ENCODE measurements around the gene ITPR1.

Gene ITPR1

DNA sequence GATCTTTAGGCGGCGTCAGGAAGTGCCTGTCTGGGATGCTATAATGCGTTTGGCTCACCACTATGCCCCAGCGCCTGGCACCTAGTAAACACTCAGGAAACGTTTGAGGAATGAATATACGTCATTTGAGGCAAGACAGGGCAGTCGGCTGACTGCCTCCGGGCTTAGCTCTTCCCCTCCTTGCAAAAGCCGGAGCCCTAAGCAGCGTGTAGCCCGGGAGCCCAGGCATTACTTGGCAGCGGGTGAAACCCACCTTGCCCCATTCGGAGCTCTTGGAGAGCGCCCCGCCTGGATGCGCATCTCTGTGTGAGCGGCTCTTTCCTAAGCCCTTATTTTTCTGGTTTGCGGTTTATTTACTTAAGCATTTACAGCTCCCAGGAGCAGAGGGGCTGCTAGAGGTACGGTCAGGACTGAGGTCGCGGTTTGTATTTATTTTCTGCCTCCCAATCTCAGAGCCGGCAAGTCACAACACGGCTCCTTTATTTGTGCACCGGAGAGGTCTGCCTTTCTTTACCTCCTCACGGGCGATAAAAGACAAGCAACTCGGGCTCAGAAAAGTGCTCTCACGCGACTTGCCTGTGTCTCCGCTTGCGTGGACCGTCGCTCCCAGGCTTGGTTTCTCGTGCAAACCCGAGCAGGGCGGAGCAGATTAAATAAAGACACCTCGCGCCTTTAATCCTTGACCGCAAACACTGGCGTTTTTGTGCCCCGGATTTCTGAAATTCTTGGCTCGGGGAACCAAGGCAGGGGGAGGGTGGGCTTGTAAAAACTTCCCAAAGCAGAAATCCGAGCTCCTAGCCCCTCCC lies 737 bp upstream of the ITPR1 start:
- peak; percentile 40 for DNase-seq

DNA sequence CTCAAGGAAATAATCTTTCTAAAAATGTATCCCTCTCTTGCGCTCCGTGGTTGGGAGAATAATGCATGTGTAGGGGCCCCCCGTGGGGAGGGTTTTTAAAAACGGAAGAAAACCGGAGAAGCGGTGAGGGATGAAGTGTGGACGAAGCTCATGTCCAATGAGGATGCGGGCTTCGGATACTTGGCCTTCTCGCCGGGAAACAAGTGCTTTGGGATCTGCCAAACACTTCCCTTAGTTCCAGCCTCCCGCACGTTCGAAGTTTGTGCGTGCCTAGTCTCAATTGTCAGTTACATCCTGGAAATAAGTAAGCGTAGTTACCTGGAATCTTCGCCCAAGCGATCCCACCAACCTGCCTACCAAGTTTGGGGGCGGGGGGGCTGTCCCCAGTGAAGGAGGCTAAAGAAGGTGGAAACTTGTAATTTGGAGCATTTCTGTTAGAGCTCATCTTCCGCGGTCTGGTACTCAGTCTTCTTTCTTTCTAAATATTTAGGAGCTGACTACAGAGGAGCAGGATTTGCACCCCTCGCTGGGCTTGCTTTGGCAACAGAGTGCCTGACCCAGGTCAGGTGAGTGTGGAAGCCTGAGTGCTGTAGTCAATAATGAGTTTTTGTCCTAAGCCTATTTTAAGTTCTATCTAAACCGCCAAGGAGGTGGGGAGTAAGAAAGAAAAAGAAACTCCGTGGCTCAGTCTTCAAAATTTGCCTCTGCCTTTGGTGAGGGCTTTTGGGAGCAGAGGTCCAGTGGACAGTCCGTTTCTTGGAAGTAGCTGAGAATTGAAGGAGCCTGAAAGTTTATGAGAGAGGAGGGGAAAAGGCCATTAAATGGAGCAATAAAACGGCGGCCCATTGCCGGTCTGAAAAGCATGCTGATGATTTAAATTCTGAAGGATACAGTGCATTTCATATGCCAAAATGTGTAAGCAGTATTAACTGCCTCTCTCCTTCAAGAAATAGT lies 1.1 kb downstream of the ITPR1 start:
- DNase-seq: no peak

DNA sequence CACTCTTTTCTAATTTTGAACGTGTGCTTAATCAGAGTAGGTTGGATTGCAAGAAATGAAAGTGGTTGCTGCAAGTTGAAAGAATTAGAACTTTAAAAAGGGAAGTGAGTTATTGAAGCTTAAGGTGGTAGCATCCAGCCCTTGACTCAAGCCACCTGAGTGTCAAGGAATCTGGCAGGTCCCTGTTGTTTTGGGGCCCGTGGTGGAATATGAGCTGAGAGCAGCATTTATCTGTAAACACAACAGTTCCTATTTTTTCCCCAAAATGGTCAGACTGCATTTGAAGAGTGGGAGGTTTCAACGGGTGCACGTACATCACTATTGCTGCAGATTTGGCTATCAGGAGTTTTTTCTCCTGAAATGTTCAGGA lies 1.7 kb downstream of the ITPR1 start:
- no peak for DNase-seq

DNA sequence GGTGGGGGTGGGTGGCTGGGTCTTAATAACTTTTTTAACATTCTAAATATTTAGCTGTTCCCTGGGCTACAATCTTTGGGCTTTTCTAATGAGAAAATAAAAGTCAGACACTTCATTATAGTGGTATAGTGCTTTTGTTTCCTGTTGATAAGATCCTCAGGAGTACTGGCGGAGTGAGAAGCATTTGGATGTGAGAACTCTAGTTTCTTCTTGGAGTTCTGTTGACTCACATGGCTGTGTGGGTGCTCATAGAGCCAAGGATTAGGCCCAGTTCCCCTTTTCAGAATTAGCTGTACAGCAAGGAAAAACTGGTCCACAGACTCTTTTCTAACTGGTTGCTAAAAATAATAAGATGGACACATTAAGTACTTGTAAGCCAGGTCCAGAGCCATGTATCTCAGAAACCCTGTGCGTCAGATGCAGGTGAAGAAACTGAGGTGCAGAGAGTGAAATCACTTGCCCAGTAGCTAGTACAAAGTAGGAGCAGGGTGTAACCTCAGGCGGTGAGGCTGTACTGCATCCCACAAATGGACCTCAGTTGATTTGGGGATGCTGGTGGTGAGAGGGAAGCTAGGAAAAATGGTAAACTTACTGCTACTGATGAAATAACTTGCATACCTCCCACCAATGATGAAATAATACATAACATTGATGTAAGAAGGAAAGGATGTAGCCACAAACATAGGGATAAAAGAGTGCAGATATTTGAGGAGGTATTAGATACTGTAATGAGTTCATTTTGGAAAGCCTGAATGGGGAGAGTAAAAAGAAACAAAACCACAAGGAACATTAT lies 2.3 kb downstream of the ITPR1 start:
- no peak for DNase-seq

DNA sequence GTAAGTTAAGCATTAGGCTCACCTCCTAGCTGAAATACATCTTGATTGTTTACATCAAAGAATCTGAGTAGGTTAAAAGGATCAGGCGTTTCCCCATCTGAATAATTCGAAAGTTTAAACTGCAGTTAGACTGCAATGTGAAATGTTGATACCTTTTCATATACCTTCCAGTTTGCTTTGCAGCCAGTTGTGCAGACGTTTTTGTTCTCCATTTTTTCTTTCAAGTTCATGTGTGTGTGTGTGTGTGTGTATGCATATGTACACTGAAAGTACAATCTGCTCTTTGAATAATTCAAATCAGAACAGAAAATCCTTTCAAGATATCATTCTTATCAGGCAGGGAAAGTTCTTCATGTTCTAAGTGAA lies 2.9 kb downstream of the ITPR1 start:
- no peak for DNase-seq

DNA sequence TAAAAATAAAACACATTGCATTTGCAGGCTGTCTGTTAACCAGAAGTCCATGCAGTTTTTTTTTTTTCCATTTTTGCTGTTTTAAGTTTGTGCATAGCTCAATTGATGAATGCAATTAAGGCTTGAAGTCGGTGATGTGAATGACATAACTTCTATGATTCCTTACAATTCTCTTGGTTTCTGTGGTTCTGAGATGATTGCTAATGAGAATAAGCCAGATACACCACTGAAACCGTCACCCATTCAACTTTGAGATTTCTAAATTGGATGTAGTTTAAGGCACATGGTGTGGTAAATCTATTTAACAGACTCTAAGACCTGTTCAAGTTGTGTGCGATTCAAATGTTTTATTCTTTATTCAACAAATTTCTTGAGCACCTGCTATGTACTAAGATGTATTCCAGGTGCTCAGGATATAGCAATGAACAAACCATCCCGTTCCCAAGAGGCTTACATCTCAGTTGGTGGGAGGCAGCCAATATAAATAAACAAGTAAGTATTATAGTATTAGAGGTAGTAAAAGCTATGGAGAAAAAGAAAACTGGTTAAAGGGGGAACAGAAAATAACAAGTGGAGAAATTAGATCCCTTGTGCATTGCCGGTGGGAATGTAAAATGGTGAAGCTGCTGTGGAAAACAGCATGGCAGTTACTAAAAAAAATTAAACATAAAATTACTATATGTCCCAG lies 4.0 kb downstream of the ITPR1 start:
- no peak for DNase-seq

DNA sequence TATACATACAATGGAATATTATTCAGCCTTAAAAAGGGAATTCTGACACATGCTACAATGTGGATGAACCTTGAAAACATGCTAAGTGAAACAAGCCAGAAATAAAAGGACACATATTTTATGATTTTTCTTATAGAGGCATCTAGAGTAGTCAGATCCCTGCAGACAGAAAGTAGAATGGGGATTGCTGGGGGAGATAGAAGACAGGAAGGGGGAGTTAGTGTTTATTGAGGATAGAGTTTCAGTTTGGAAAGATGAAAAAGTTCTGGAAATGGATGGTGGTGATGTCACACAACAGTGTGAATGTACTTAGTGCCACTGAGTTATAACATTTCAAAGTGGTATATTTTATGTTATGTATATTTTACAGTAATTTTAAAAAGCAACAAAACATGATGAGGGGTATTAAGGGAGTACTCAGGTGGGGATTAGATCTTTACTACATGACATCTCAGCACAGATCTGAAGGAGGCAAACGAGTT lies 4.7 kb downstream of the ITPR1 start:
- no peak for DNase-seq

DNA sequence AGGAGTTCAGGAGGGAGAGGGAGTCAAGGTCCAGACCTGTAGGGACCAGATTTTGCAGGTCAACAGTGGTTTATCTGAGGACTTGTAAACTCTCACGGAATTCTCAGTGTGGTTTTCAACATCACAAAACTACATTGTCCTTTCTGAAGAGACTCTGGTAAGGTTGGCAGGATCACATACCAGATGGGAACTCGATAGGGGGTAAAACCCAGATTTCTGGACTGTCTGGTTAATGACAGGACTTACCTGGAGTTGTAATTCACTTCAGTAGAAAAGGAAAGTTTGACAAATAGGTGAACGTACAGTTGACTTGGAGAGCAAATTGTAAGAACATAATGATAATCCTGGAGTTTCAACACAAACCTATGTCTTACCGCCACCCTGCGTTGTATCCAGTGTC lies 5.3 kb downstream of the ITPR1 start:
- DNase-seq: no peak

DNA sequence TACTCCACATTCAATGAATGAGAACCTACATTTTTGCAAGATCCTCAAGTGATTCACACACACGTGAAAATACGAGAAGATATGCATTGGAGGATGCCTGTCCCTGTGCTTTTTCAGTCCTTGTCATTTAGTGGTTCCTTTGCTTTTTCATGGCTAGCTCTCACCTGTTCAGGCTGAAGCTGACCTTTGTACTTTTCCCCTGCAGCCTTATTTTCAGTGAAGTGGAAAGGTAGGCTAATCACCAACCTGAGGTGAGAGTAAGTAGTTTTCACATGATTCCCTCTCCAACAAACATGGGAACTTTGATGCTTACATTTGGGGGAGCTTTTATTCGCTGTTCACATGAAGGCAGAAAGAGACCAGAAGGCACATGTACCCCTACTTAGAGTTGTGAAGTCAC lies 8.3 kb downstream of the ITPR1 start:
- DNase-seq: no peak

DNA sequence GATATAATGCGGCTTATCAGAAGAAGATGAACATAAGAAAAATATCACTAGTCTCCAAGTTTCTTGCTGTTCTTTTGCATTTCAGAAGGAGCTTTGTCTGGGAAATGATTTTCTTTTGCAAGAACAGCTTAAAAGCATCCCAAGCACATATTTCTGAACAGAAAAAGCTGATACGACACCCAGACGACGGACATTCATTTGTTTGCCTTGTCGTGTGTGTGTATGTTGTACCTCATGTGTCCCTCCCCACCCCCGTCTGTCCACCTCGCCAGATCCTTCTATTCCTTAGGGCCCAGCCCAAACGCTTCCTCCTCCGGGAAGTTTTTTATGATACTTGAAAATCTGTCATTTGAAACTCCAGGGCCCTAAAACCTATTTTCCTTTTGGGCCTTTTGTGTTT lies 8.8 kb downstream of the ITPR1 start:
- DNase-seq: no peak

DNA sequence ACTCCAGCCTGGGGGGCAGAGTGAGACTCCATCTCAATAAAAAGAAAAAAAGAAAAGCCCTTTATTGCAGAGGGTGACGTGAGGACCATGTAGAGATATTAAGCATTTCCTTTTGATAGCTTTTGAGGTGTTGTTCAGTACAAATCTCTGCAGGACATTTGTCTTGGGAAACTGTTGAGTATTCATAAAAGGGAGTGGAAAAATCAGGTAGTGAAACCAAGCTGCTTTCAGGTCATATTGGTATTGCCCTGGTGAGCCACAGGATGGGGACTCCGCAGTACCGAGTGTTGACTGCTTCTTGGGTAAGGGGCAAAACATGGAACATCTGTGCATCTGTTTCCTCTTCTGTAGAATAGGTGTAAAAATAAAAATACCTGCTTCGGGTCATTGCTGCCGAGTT lies 9.9 kb downstream of the ITPR1 start:
- DNase-seq: no peak

DNA sequence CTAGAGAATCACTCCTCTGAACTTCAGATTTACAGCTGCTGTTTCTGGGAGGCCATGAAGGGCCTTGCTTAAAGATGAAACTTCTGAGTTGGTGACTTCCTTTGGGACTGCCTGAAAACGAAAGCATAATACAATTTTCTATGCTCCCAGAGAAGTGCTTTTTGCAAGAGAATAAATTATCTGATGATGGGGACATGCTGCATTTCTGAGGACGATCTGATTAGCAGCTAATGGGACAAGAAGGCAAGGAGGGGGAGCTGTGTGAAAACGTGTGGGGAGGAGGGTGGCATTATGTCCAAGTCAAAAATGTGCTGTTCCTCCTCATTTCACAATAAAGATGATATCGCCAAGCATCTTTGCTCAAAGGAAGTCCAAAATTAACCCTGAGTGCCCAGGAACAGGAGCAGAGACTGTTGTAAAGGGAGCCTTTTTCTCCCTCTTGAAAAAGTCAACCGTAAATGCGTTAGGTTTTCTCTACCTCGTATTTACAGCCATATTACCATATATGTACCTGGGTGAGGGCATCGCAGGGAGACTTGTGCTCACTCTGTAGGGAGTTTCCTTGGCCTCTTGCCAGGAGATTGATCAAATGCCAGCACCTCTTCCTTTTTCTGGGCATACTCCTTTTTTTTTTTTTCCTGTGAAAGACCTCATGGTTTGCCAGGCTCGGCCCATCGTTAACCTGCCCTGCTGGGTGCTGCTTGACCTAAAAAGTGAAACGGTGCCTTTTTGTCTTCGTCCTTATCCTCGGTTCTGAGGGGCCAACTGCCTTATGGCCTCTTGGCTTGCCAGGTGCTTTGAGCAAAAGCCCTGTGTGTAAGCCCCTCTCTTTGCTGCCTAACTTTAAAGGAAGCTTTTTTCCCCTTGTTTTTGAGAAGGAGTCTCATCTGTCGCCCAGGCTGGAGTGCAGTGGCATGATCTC lies 11.5 kb downstream of the ITPR1 start:
- DNase-seq: peak; percentile 23

DNA sequence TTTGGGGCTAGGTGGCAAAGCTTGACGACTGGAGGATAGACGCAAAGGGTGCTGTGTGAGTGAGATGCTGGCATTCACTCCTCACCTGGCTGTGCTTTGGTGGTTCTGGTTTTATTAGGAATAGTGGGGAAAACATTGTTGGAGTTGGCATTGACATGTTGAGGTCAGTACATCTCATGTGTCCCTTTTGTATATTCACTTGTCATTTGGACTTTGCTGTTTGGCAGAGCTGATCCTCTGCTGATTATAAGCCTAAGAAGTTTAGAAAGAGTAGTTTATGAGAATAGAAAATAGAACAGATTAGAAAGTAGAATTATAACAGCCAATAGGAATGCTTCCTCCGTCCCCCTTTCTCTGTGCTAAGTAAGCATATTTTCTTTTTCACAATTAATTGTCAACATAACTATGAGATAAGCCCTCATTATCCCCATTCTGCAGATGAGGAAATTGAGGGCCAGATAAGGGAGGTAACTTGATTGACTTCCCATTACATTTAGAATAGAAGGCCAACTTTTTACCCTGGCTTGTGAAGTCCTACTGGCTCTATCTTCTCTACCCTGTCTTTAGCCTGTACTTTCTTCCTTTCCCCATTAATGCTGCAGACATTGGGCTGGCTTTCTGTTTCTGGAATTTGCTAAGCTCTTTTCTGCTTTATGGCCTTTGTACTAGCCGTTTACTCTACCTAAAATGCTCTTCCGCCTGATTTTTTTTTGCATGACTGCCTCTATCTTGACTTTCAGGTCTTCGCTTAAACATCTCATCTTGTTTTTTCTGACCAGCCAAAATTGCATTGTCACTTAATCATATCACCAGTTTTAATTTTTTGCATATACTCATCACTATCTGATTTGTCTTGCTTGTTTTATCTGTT lies 12.8 kb downstream of the ITPR1 start:
- DNase-seq: no peak

DNA sequence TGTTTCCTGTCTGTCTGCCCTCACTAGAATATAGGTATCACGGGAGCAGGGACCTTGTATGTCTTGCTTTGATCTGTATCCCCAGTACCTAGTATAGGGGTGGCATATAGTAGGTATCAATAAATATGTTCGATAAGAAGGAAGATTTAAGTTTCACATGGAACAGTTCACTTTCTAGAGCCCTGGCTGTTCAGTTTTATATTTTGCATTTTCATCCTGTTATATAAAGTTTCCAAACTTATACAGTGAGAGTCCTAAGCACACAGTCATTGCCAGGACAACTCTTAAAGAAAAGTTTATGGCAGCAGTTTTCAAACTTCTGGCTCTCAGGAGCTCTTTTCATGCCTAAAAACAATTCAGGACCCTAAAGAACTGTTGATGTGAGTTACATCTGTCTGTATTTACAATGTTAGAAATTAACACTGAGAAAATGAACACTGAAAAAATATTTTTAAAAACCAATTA lies 13.4 kb downstream of the ITPR1 start:
- DNase-seq: no peak

DNA sequence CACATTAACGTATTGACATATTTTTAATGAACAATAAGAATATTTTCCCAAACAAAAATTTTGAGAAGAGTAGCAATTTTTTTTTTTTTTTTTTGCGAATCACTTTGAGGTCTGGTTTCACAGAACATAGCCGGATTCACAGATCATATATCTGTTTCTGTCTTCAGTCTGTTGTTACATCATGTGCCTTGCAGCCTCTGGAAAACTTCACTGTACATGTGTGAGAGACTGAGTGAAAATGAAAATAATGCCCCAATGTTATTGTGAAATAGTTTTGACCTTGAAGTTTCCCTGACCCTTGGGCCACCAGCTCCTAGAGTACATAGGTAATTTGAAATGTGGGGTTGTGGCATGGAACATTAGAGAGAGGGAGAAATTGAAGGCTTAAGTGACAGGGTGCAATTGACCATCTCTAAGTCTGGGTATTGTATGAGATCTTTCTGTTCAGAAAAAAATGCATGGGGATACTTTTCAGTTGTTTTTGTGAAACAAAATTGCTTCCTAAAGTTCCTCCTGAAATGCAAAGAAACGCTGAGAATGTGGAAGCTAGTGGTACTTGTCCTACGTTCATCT lies 14.0 kb downstream of the ITPR1 start:
- no peak for DNase-seq

DNA sequence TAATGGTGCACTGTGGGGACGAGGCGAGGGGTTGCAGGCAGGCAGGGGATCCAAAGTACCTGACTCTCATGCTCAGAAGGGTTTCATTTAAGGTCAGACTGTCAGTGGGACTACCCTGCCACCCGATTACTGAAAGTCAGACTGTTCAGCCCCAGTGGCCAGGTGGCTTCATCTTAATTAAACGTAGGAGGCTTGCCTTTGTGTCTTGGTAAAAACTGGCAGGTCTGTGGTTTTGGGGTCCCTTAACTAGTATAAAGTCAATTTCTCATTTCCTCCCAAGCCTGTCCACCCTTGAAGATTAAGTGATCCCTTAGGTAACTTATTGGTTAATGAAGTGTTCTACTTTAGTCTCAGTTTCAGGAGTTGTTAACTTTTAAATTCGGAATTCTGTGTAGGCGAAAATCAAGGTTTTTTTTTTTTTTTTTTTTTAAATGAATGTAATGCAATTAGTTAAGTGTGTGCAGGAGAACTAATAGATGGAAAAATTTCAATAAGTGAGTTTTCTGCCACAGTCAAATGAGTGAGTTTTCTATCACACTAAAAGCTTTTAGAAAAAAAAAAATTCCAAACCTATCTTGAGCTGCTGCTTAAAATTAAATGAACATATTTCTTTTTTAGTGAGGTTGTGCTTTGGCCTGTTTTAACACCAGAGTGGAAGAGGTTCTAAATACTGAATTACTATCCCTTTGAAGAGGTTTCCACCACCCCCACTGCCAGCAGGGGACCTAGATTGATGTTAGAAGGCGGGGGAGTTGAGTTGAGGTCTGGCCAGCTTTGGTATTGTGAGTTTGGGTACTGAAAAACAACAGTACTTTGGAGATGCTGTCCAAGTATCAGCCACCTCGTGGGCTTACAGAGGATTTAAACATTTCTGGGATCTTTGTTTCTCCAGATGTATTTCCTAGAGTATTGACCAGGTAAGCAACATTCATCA lies 15.2 kb downstream of the ITPR1 start:
- no peak for DNase-seq

DNA sequence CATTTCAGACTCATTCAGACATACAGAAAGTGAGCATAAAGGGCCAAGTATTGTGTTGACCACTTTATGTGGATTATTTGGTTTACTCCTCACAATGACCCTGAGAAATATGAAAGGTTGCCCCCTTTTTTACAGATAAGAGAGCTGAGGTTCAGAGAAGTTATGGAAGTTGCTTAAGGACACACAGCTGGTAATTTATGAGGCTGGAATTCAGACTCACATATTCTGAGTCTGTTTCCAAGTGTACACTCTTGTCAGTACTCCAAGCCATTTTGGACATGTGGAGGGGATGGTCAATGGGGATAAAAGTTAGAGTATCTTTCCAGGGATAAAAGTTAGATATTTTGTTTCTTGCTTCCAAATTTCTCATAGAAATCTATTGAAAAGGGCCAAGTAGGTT lies 15.9 kb downstream of the ITPR1 start:
- no peak for DNase-seq

DNA sequence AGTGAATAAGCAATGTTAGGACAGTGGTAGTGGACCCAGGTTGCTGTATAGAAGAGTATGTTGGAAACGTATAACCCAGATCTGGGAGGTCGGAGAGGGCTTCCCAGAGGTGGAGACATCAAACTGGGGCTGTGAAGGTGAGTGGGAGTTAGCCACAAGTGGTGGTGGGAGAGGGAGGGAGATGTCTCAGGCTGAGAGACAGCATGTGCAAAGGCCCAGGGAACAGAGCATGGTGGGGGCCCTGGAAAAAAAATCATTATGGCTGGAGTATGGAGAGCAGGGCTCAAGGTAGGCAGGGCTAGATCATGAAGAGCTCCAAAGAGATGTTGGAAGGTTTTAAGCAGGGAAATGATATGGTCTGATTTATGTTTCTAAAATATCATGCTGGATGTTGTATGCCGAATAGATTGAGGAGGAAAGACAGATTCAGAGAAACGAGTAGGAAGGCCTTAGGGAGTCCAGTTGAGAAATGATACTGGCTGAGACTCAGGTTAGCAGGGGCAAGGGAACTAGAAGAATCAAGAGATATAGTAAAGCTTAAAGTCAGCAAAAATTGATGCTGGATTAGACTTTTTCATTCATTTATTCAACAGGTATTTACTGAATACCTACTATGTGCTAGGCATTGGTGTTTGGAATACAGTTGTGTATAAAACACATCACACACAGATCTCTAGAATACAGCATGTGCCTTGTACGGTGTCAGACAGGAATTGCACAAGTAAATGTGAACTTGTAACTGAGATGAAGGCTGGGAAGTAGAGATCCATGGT lies 17.0 kb downstream of the ITPR1 start:
- no peak for DNase-seq
